Natural killer cell treated with Interleukin-12 subunit alpha and Interleukin-12 subunit beta and Interleukin-15 and Interleukin-18, amount 100 ng/mL, for 72 hours (primary cell): ENCODE results near the gene RAB9A. TPM values are rescaled to one million over a fixed set of nuclear protein-coding genes. Genes with fewer than 3 reads are reported as not detected.
A peak's percentile ranks its signal among the peaks of the same experiment; 100 is the strongest.
"Not testable (repeated sequence)": the region's sequence is repeated elsewhere in the genome, so short reads cannot be mapped to it uniquely, and the experiment has no call there.

Source experiments
- ATAC-seq, 2 donors: fragments of 150-1000 bp; cut with Tn5 transposase in 1 of 2; sonication (Bioruptor Pico), chemical (Tn5 transposase) in 1 of 2; 2 replicates each; pipeline ENCODE4 v1.10.0; 2021
- DNase-seq: peaks from one replicate; pipeline ENCODE4 v3.0.0; 2022; ENCODE audit warnings: low spot score
- H3K27ac Mint-ChIP-seq, 2 donors: 1 replicate in 1 of 2; 2 replicates in 1 of 2; pipeline ENCODE4 v1.8.0; 2022; ENCODE audit warnings: mixed read lengths in 2 of 2, mild to moderate bottlenecking in 1 of 2, moderate library complexity in 1 of 2
- H3K27me3 Mint-ChIP-seq, 2 donors: 1 replicate in 1 of 2; 2 replicates in 1 of 2; pipeline ENCODE4 v1.8.0; 2022; ENCODE audit warnings: mixed read lengths in 2 of 2
- H3K36me3 Mint-ChIP-seq: one replicate; pipeline ENCODE4 v1.8.0; 2022; ENCODE audit warnings: mixed read lengths
- H3K4me1 Mint-ChIP-seq, 2 donors: 1 replicate in 1 of 2; 2 replicates in 1 of 2; pipeline ENCODE4 v1.8.0; 2022; ENCODE audit warnings: low read depth in 2 of 2, mixed read lengths in 2 of 2, mild to moderate bottlenecking in 1 of 2
- H3K4me3 Mint-ChIP-seq: one replicate; pipeline ENCODE4 v1.8.0; 2022; ENCODE audit warnings: mixed read lengths
- H3K9me3 Mint-ChIP-seq: 2 replicates; pipeline ENCODE4 v1.8.0; 2022; ENCODE audit warnings: mixed read lengths
- total RNA-seq, 2 donors: library from RNA; stranded (reverse); gene quantifications; one replicate each; pipeline ENCODE4 v1.2.3, GENCODE V29; 2022

Gene RAB9A
- total RNA-seq, 2 donors from 2014 or later: 27.7 to 73.6 TPM

GRCh38 chrX:13721819-13722519 is 33.0 kb downstream of the RAB9A start:
- H3K4me3 Mint-ChIP-seq: no peak overlapping the region
- peaks cover 4% of the 10 kb centered on the region for H3K9me3 Mint-ChIP-seq
- peaks cover 24% of the 10 kb centered on the region for H3K36me3 Mint-ChIP-seq
- ATAC-seq: no peak
- DNase-seq: no peak
- H3K27ac Mint-ChIP-seq: peak overlapping the region in 1 of 2 donors; percentile 40
- no peaks in the 10 kb centered on the region for H3K27me3 Mint-ChIP-seq
- peaks cover 61 to 67% of the 10 kb centered on the region in 2 donors for H3K4me1 Mint-ChIP-seq

- not testable (repeated sequence) for DNase-seq, H3K27me3 Mint-ChIP-seq, H3K4me3 Mint-ChIP-seq, ATAC-seq, H3K9me3 Mint-ChIP-seq
- Mint-ChIP-seq H3K4me1 (peaks cover 65 to 73% of the 10 kb centered on the region in 2 donors), H3K27ac (peak overlapping the region; percentile 62 to 80), H3K36me3 (peaks cover 45% of the 10 kb centered on the region)
These were observed 36.0 kb downstream of the RAB9A start for GRCh38 chrX:13724878-13725277.

GRCh38 chrX:13726583-13726982 is 37.7 kb downstream of the RAB9A start:
- Mint-ChIP-seq H3K36me3 (peaks cover 55% of the 10 kb centered on the region), H3K4me3 (peak overlapping the region; percentile 77), H3K4me1 (peaks cover 58 to 70% of the 10 kb centered on the region in 2 donors), H3K27ac (peak overlapping the region; percentile 62 to 80)
- DNase-seq, H3K27me3 Mint-ChIP-seq, ATAC-seq, H3K9me3 Mint-ChIP-seq: not testable (repeated sequence)

GRCh38 chrX:13730523-13730922 is 41.6 kb downstream of the RAB9A start:
- peaks cover 66 to 67% of the 10 kb centered on the region in 2 donors for H3K4me1 Mint-ChIP-seq
- not testable (repeated sequence) for H3K4me3 Mint-ChIP-seq, ATAC-seq, H3K9me3 Mint-ChIP-seq, DNase-seq, H3K27me3 Mint-ChIP-seq
- peak overlapping the region in 1 of 2 donors; percentile 60 for H3K27ac Mint-ChIP-seq
- H3K36me3 Mint-ChIP-seq: peaks cover 62% of the 10 kb centered on the region

- ATAC-seq (no peak), DNase-seq (no peak)
- peaks cover 43% of the 10 kb centered on the region for H3K36me3 Mint-ChIP-seq
- peak overlapping the region; percentile 86 to 96 for H3K27ac Mint-ChIP-seq
- peaks cover 52 to 53% of the 10 kb centered on the region in 2 donors for H3K4me1 Mint-ChIP-seq
- peak overlapping the region; percentile 99 for H3K4me3 Mint-ChIP-seq
- peaks cover 2% of the 10 kb centered on the region for H3K9me3 Mint-ChIP-seq
- H3K27me3 Mint-ChIP-seq: peaks cover 0 to 1% of the 10 kb centered on the region in 2 donors
These were observed 43.5 kb downstream of the RAB9A start for GRCh38 chrX:13732246-13733067.

GRCh38 chrX:13733506-13733905 is 44.6 kb downstream of the RAB9A start:
- H3K4me3 Mint-ChIP-seq: peak overlapping the region; percentile 99
- no peaks in the 10 kb centered on the region for H3K27me3 Mint-ChIP-seq
- peaks cover 34% of the 10 kb centered on the region for H3K36me3 Mint-ChIP-seq
- peaks cover 43 to 45% of the 10 kb centered on the region in 2 donors for H3K4me1 Mint-ChIP-seq
- no peak for DNase-seq
- no peak for ATAC-seq
- peak overlapping the region; percentile 86 to 96 for H3K27ac Mint-ChIP-seq
- no peaks in the 10 kb centered on the region for H3K9me3 Mint-ChIP-seq

GRCh38 chrX:13734278-13735172 is 45.6 kb downstream of the RAB9A start, which contains the start of the genes OFD1 and TRAPPC2:
Gene OFD1, plus strand, starts transcription at chrX:13734748. Its CDS starts 324 bp downstream, at chrX:13735072.
Gene TRAPPC2, minus strand, starts transcription at chrX:13734620. Its CDS starts 14,657 bp downstream, at chrX:13719963.
- ATAC-seq (peak; percentile 99), DNase-seq (peak; percentile 96)
- H3K4me1 Mint-ChIP-seq: peaks cover 36 to 41% of the 10 kb centered on the region in 2 donors
- peaks cover 29% of the 10 kb centered on the region for H3K36me3 Mint-ChIP-seq
- H3K27me3 Mint-ChIP-seq: no peaks in the 10 kb centered on the region
- H3K4me3 Mint-ChIP-seq: peak within 1 kb of the TSS; percentile 99
- peak within 1 kb of the TSS; percentile 86 to 96 for H3K27ac Mint-ChIP-seq
- no peaks in the 10 kb centered on the region for H3K9me3 Mint-ChIP-seq

- no peaks in the 10 kb centered on the region for H3K27me3 Mint-ChIP-seq
- peak overlapping the region; percentile 65 for H3K4me3 Mint-ChIP-seq
- no peaks in the 10 kb centered on the region for H3K9me3 Mint-ChIP-seq
- H3K4me1 Mint-ChIP-seq: peaks cover 10 to 27% of the 10 kb centered on the region in 2 donors
- peak overlapping the region; percentile 71 to 93 for H3K27ac Mint-ChIP-seq
- DNase-seq (no peak), ATAC-seq (no peak)
- no peaks in the 10 kb centered on the region for H3K36me3 Mint-ChIP-seq
These were observed 52.8 kb downstream of the RAB9A start for GRCh38 chrX:13741695-13742094.

GRCh38 chrX:13742397-13743176 is 53.7 kb downstream of the RAB9A start:
- Mint-ChIP-seq H3K9me3 (no peaks in the 10 kb centered on the region), H3K27me3 (no peaks in the 10 kb centered on the region), H3K4me1 (peaks cover 15 to 32% of the 10 kb centered on the region in 2 donors), H3K36me3 (peaks cover 4% of the 10 kb centered on the region), H3K4me3 (peak overlapping the region; percentile 65), H3K27ac (peak overlapping the region; percentile 71 to 93)
- DNase-seq: peak; percentile 68
- peak; percentile 89 to 91 for ATAC-seq

- Mint-ChIP-seq H3K4me1 (peaks cover 29 to 34% of the 10 kb centered on the region in 2 donors), H3K27ac (peak overlapping the region; percentile 52 to 78), H3K27me3 (peaks cover 0 to 2% of the 10 kb centered on the region in 2 donors), H3K36me3 (peaks cover 15% of the 10 kb centered on the region), H3K4me3 (no peak overlapping the region), H3K9me3 (no peaks in the 10 kb centered on the region)
- ATAC-seq (no peak), DNase-seq (no peak)
These were observed 58.9 kb downstream of the RAB9A start for GRCh38 chrX:13747836-13748235.

- Mint-ChIP-seq H3K27ac (peak overlapping the region in 1 of 2 donors; percentile 78), H3K36me3 (peaks cover 19% of the 10 kb centered on the region), H3K27me3 (peaks cover 0 to 5% of the 10 kb centered on the region in 2 donors), H3K9me3 (no peaks in the 10 kb centered on the region), H3K4me1 (peaks cover 33 to 35% of the 10 kb centered on the region in 2 donors), H3K4me3 (no peak overlapping the region)
- no peak for ATAC-seq
- DNase-seq: no peak
These were observed 59.6 kb downstream of the RAB9A start for GRCh38 chrX:13748486-13748885.

- peaks cover 33 to 35% of the 10 kb centered on the region in 2 donors for H3K4me1 Mint-ChIP-seq
- H3K4me3 Mint-ChIP-seq: peak overlapping the region; percentile 41
- no peaks in the 10 kb centered on the region for H3K9me3 Mint-ChIP-seq
- H3K36me3 Mint-ChIP-seq: peaks cover 19% of the 10 kb centered on the region
- DNase-seq (no peak), ATAC-seq (no peak)
- peaks cover 0 to 5% of the 10 kb centered on the region in 2 donors for H3K27me3 Mint-ChIP-seq
- H3K27ac Mint-ChIP-seq: peak overlapping the region; percentile 60 to 78
These were observed 61.3 kb downstream of the RAB9A start for GRCh38 chrX:13750204-13750603.
